Liver (tissue), 3 donors: ENCODE data around the gene MAPK1.
"Not testable (repeated sequence)": the region's sequence is repeated elsewhere in the genome, so short reads cannot be mapped to it uniquely, and the experiment has no call there.

Experiments
- JUND ChIP-seq, 2 donors: IDR thresholded peaks; 2 replicates each; pipeline ENCODE4 v1.6.1; 2016; ENCODE audit warnings: antibody characterized with exemption in 2 of 2
- RAD21 ChIP-seq, 2 donors: IDR thresholded peaks; 2 replicates each; pipeline ENCODE4 v1.6.1; 2016; ENCODE audit warnings: antibody characterized with exemption in 2 of 2, mild to moderate bottlenecking in 2 of 2
- SP1 ChIP-seq: IDR thresholded peaks from 2 replicates; pipeline ENCODE4 v1.6.1; 2018; ENCODE audit warnings: antibody characterized with exemption, mild to moderate bottlenecking
- TAF1 ChIP-seq: conservative IDR thresholded peaks from 2 replicates; pipeline ENCODE4 v1.6.1; 2016; ENCODE audit warnings: antibody characterized with exemption, mild to moderate bottlenecking
- YY1 ChIP-seq: IDR thresholded peaks from 2 replicates; pipeline ENCODE4 v1.6.1; 2016; ENCODE audit warnings: antibody characterized with exemption, mild to moderate bottlenecking
- TF ChIP-seq, protein P1 (sequence below): fragments of 150-350 bp; IDR thresholded peaks from 2 replicates; pipeline ENCODE4 v1.5.1; 2017; ENCODE audit warnings: improper control_type of control experiment, low read depth, low read length; ENCODE audit not compliant: missing input control
- TF ChIP-seq, protein P2 (sequence below): IDR thresholded peaks from 2 replicates; pipeline ENCODE4 v1.6.1; 2016; ENCODE audit warnings: antibody characterized with exemption
- TF ChIP-seq, protein P3 (sequence below): IDR thresholded peaks from 2 replicates; pipeline ENCODE4 v1.6.1; 2016; ENCODE audit warnings: antibody characterized with exemption, mild to moderate bottlenecking
- donor health status: healthy.
- donor health status: healthy.

DNA sequence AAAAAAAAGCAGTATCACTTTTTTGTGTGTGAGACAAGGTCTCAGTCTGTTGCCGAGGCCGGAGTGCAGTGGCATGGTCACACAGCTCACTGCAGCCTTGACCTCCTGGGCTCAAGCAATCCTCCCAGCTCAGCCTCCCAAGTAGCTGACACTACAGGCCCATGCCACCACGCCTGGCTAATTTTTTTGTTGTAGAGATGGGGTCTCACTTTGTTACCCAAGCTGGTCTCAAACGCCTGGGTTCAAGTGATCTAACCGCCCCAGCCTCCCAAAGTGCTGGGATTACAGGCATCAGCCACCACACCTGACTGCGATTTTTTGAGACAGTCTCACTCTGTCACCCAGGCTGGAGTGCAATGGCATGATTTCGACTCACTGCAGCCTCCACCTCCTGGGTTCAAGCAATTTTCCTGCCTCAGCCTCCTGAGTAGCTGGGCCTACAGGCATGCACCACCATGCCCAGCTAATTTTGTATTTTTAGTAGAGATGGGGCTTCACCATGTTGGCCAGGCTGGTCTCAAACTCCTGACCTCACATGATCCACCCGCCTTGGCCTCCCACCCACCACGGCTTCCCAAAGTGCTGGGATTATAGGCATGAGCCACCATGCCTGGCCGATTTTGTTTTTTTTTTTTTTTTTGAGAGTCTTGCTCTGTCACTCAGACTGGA, 147.1 kb downstream of the MAPK1 start:
- TF ChIP-seq, protein P1, sequence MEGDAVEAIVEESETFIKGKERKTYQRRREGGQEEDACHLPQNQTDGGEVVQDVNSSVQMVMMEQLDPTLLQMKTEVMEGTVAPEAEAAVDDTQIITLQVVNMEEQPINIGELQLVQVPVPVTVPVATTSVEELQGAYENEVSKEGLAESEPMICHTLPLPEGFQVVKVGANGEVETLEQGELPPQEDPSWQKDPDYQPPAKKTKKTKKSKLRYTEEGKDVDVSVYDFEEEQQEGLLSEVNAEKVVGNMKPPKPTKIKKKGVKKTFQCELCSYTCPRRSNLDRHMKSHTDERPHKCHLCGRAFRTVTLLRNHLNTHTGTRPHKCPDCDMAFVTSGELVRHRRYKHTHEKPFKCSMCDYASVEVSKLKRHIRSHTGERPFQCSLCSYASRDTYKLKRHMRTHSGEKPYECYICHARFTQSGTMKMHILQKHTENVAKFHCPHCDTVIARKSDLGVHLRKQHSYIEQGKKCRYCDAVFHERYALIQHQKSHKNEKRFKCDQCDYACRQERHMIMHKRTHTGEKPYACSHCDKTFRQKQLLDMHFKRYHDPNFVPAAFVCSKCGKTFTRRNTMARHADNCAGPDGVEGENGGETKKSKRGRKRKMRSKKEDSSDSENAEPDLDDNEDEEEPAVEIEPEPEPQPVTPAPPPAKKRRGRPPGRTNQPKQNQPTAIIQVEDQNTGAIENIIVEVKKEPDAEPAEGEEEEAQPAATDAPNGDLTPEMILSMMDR, result not testable (repeated sequence)
- TF ChIP-seq, protein P2, sequence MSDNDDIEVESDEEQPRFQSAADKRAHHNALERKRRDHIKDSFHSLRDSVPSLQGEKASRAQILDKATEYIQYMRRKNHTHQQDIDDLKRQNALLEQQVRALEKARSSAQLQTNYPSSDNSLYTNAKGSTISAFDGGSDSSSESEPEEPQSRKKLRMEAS, result not testable (repeated sequence)
- TF ChIP-seq, protein P3, sequence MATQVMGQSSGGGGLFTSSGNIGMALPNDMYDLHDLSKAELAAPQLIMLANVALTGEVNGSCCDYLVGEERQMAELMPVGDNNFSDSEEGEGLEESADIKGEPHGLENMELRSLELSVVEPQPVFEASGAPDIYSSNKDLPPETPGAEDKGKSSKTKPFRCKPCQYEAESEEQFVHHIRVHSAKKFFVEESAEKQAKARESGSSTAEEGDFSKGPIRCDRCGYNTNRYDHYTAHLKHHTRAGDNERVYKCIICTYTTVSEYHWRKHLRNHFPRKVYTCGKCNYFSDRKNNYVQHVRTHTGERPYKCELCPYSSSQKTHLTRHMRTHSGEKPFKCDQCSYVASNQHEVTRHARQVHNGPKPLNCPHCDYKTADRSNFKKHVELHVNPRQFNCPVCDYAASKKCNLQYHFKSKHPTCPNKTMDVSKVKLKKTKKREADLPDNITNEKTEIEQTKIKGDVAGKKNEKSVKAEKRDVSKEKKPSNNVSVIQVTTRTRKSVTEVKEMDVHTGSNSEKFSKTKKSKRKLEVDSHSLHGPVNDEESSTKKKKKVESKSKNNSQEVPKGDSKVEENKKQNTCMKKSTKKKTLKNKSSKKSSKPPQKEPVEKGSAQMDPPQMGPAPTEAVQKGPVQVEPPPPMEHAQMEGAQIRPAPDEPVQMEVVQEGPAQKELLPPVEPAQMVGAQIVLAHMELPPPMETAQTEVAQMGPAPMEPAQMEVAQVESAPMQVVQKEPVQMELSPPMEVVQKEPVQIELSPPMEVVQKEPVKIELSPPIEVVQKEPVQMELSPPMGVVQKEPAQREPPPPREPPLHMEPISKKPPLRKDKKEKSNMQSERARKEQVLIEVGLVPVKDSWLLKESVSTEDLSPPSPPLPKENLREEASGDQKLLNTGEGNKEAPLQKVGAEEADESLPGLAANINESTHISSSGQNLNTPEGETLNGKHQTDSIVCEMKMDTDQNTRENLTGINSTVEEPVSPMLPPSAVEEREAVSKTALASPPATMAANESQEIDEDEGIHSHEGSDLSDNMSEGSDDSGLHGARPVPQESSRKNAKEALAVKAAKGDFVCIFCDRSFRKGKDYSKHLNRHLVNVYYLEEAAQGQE, result not testable (repeated sequence)
- TF ChIP-seq TAF1; JUND (IDR thresholded peaks at IDR 0.05); RAD21 (IDR thresholded peaks at IDR 0.05); YY1; SP1: not testable (repeated sequence)
